Ovary (tissue), 3 donors: ENCODE results near the gene MPHOSPH6.

Experiments
- CTCF ChIP-seq, 3 donors: fragments of 450-650 bp in 2 of 3; fragments of 200-600 bp in 1 of 3; IDR thresholded peaks; one replicate each; pipeline versions ENCODE4 v1.5.1 to v1.8.0; 2016 to 2022; ENCODE audit warnings: antibody characterized with exemption in 3 of 3, mild to moderate bottlenecking in 1 of 3
- POLR2A ChIP-seq: fragments of 450-650 bp; IDR thresholded peaks from one replicate; pipeline ENCODE4 v1.6.1; 2017; ENCODE audit warnings: antibody characterized with exemption, mild to moderate bottlenecking, moderate library complexity
- donor health status: DM: no; HTN: no; CAD: no.

GRCh38 chr16:82118749-82119148 is 51.3 kb downstream of the MPHOSPH6 start:
- no peak for TF ChIP-seq POLR2A
- no peak for TF ChIP-seq CTCF (IDR thresholded peaks at IDR 0.05)
